Thymus (tissue), 14 donors: ENCODE results near the gene FANCI. TPM values are rescaled to one million over a fixed set of nuclear protein-coding genes. Genes with fewer than 3 reads are reported as not detected.

Experiments
- DNase-seq, 9 donors: peaks; one replicate each; pipeline ENCODE4 v3.0.0-alpha.2; 2013; ENCODE audit warnings: low spot score in 9 of 9, low read depth in 6 of 9, missing footprints in 1 of 9
- H3K27ac ChIP-seq, 2 donors: one replicate each; pipeline ENCODE4 v1.5.1; 2013; ENCODE audit warnings: control low read depth in 1 of 2, low read depth in 1 of 2, low read length in 1 of 2, mild to moderate bottlenecking in 1 of 2, moderate library complexity in 1 of 2
- H3K27me3 ChIP-seq, 2 donors: one replicate each; pipeline ENCODE4 v1.5.1; 2013; ENCODE audit warnings: low read length in 1 of 2; ENCODE audit not compliant: control insufficient read depth in 2 of 2, insufficient read depth in 1 of 2
- H3K36me3 ChIP-seq, 2 donors: one replicate each; pipeline ENCODE4 v1.5.1; 2013; ENCODE audit warnings: low read length in 1 of 2, mild to moderate bottlenecking in 1 of 2, moderate library complexity in 1 of 2; ENCODE audit not compliant: control insufficient read depth in 2 of 2, insufficient read depth in 2 of 2
- H3K4me1 ChIP-seq, 2 donors: one replicate each; pipeline ENCODE4 v1.5.1; 2013; ENCODE audit warnings: low read length in 2 of 2; ENCODE audit not compliant: control insufficient read depth in 2 of 2, insufficient read depth in 2 of 2
- H3K4me3 ChIP-seq, 2 donors: one replicate each; pipeline ENCODE4 v1.5.1; 2013; ENCODE audit warnings: low read length in 2 of 2, control low read depth in 1 of 2, mild to moderate bottlenecking in 1 of 2
- H3K9me3 ChIP-seq, 2 donors: one replicate each; pipeline ENCODE4 v1.5.1; 2013; ENCODE audit warnings: low read length in 1 of 2, mild to moderate bottlenecking in 1 of 2; ENCODE audit not compliant: control insufficient read depth in 2 of 2, insufficient read depth in 1 of 2
- WGBS: extraction: QIAGEN DNeasy Blood & Tissue Kit; methylation state at CpG from one replicate; pipeline ENCODE4 v1.1.7; 2013; 5-methylcytosine and 5-hydroxymethylcytosine counted together
- long read RNA-seq, 10 donors: transcript quantifications; one replicate each; lab custom pipeline, GENCODE V29; 2026
- polyA plus RNA-seq: library from polyadenylated mRNA; stranded (reverse); fragments of 200-250 nt; gene quantifications from one replicate; pipeline ENCODE4 v1.2.3, GENCODE V29; 2013
- total RNA-seq: library from RNA; stranded (reverse); fragments of 120-200 nt; gene quantifications from one replicate; pipeline ENCODE4 v1.2.4, GENCODE V29; 2013
- donor health status: healthy.

FANCI gene
- 55.1 TPM for total RNA-seq
- 6.8 TPM for polyA plus RNA-seq
- long read RNA-seq, donor 1 = 0 reads
- long read RNA-seq, donor 2 = 0 reads
- long read RNA-seq, donor 3, full-length matches to known transcripts = 1 of 7 reads
- long read RNA-seq, donor 3, partial matches to known transcripts = 6 of 7 reads
- long read RNA-seq, donor 3, other reads (novel, unspliced or antisense) = 0 of 7 reads
- long read RNA-seq, donor 4, partial matches to known transcripts = 28 of 33 reads
- long read RNA-seq, donor 4, other reads (novel, unspliced or antisense) = 5 of 33 reads
- long read RNA-seq, donor 5, partial matches to known transcripts = 6 of 6 reads
- long read RNA-seq, donor 5, other reads (novel, unspliced or antisense) = 0 of 6 reads
- long read RNA-seq, donor 6, partial matches to known transcripts = 23 of 24 reads
- long read RNA-seq, donor 6, other reads (novel, unspliced or antisense) = 0 of 24 reads
- long read RNA-seq, donor 7, full-length matches to known transcripts = 2 of 40 reads
- long read RNA-seq, donor 7, partial matches to known transcripts = 38 of 40 reads
- long read RNA-seq, donor 7, other reads (novel, unspliced or antisense) = 0 of 40 reads
- long read RNA-seq, donor 8 = 0 reads
- long read RNA-seq, donor 9, full-length matches to known transcripts = 1 of 17 reads
- long read RNA-seq, donor 9, partial matches to known transcripts = 11 of 17 reads
- long read RNA-seq, donor 9, other reads (novel, unspliced or antisense) = 5 of 17 reads
- long read RNA-seq, donor 10, full-length matches to known transcripts = 5 of 5 reads
- long read RNA-seq, donor 10, partial matches to known transcripts = 0 of 5 reads
- long read RNA-seq, donor 10, other reads (novel, unspliced or antisense) = 0 of 5 reads

DNA sequence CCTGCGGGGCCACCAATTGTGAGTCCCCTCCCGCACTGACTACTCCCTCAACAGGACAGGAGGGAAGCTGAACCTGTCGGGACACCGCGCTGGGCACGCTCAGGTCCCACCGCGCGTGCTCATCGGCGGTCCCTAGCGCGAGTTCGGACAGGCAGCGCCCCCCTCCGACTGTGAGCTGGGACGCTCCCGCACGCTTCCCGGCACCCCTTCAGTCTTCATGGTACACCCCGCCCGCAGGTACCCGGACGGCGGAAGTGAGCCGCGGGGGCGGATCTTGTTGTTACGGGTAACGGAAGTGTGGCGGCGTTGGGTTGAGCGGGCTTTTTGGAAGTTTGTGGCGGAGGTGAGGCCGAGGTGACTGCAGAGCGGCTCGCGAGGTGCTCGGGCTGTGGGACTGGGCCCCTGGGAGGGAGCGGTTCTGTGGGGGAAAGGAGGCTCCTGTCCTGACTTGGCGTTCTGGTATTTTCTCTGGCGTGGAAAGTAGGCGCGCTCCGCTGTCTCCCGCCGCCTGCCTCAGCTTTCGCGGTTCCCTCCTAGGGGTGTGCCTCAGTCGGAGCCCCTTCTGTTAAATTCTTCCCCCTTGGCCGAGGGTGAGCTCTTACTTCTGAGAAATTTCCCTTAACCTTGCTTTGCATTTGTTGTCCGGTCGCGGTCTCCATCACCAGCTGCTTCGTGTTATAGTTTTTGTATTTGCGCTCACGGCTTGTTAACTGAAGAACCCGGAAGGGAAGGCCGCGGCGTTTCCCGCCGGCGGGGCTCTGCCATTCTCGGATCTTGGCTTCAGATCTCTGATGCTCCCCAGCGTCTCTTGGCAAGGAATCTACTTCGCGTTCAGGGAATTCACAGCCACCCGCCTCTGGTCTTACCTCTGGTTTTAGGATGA lies at the start of gene FANCI:
Gene FANCI (plus strand): TSS at position 289 of the 883 bp plus-strand sequence. CDS start 3,669 bp downstream, outside the sequence.
- Histone ChIP-seq H3K4me1 (peaks cover 3 to 16% of the 10 kb centered on the region in 2 donors), H3K4me3 (peak within 1 kb of the TSS; percentile 80 to 90), H3K27ac (peak within 1 kb of the TSS; percentile 21 to 50), H3K9me3 (no peaks in the 10 kb centered on the region), H3K36me3 (peaks cover 0 to 13% of the 10 kb centered on the region in 2 donors), H3K27me3 (peaks cover 0 to 9% of the 10 kb centered on the region in 2 donors)
- under 1% methylated on average over 69 of the region's 69 CpGs for WGBS
- peak; percentile 90 to 97 (median 94) for DNase-seq

DNA sequence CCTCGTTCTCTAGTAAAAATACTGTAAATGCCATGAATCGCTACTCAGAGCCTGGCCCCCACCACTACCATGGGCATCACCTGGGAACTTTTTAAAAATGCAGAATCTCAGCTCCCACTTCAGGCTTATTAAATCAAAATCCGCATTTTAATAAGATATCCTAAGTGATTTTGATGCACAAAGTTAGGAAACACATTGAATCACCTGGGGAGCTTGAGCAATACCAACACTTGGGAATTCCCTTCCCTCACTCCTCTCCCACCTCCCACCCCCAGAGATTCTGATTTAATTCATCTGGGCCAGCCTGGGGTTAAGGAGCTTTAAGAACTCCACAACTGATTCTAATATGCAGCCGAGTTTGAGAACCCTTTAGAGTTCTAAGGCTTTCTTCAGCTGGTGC lies 49.2 kb upstream of the FANCI start:
- no peak for DNase-seq
- no peaks in the 10 kb centered on the region for H3K9me3 ChIP-seq
- H3K27me3 ChIP-seq = no peaks in the 10 kb centered on the region
- H3K27ac ChIP-seq = no peak overlapping the region
- WGBS = 97% methylated on average over 4 of the region's 4 CpGs
- H3K36me3 ChIP-seq = peaks cover 33 to 59% of the 10 kb centered on the region in 2 donors
- H3K4me1 ChIP-seq = peaks cover 0 to 3% of the 10 kb centered on the region in 2 donors
- H3K4me3 ChIP-seq = no peak overlapping the region

DNA sequence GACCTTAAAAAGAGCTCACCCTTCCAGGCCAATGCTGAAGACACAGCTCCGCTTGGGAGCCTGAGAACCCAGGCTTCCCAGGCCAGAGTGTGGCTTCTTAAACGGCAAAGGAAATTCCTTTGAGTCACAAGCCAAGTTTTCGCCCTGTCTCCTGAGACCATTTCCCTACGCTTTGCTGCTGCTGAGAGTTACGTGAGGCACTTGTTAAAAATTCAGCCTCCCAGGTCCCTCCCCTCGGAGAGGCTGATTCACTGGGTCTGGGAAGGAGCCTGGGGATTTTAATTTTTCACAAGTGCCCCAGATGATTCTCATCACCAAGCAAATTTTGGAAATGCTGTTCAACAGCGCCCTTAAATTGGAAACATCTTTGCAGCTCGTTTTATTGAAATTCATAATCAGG lies 47.9 kb upstream of the FANCI start:
- H3K27ac ChIP-seq = no peak overlapping the region
- DNase-seq = no peak
- H3K4me3 ChIP-seq = no peak overlapping the region
- peaks cover 26 to 60% of the 10 kb centered on the region in 2 donors for H3K36me3 ChIP-seq
- no peaks in the 10 kb centered on the region for H3K27me3 ChIP-seq
- WGBS = 94% methylated on average over 8 of the region's 8 CpGs
- H3K9me3 ChIP-seq = no peaks in the 10 kb centered on the region
- peaks cover 0 to 3% of the 10 kb centered on the region in 2 donors for H3K4me1 ChIP-seq

DNA sequence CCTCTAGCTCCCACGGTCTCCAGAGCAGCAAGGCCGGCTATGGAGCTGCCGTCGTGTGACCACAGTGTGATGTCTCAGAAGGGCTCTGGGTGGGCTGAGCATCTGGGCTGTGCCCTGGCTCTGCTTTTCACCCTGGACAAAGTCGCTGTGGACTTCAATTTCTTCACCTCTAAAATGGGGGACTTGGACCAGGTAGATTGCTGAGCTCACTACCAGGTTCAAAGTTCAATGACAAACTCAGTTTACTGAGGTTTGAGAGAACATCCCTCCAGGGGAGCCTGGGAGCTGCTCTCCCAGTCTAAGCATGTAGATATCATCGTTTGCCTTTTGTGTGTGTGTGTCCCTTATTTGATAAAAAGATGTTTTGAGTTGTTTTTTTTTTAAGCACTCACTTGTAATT lies 47.5 kb upstream of the FANCI start:
- Histone ChIP-seq H3K4me1 (peaks cover 0 to 3% of the 10 kb centered on the region in 2 donors), H3K9me3 (no peaks in the 10 kb centered on the region), H3K27me3 (no peaks in the 10 kb centered on the region), H3K36me3 (peaks cover 23 to 59% of the 10 kb centered on the region in 2 donors), H3K4me3 (no peak overlapping the region), H3K27ac (no peak overlapping the region)
- 98% methylated on average over 6 of the region's 6 CpGs for WGBS
- DNase-seq = no peak

DNA sequence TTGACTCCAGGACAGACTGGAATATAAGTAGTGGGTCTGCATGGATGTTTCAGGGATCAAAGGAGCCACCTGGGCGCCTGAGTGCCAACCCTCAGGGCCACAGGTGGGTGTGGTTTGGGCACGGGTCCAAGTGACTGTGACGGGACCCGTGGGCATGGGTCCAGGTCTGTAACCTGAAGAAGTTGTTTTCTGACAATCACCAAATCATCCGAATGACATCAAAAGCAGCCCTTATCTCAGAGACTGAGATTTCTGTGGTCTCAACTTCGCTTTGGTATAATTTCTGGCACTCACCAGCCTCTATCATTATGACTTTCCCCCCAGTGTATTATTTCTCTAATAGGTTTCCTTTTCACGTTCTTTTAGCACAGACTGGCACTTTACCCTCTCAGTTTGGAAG lies 46.8 kb upstream of the FANCI start:
- Histone ChIP-seq H3K4me3 (no peak overlapping the region), H3K27ac (no peak overlapping the region), H3K27me3 (no peaks in the 10 kb centered on the region), H3K36me3 (peaks cover 20 to 58% of the 10 kb centered on the region in 2 donors), H3K9me3 (no peaks in the 10 kb centered on the region), H3K4me1 (peaks cover 0 to 3% of the 10 kb centered on the region in 2 donors)
- WGBS = 50% methylated on average over 7 of the region's 7 CpGs
- no peak for DNase-seq

DNA sequence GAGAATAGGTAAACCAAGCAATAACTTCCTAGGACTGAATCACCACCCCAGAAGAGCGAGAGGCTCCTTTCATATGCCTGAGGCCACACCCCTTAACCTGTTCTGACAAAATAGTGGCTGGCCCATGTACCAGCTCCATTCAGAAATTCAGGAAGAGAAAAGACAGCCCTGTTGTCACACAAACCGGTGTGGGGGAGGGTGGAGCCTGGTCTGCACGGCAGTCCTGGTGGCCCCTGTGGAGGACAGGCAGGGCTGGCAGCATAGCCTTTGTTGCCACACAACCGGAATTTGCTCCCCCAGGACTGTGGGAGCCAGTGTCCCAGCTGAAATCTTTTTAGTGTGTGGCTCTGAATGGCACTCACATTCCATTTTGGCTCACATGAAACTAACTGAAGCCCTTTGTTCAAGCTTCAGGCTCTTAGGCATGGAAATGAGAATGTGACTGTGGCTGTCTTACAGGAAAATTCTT lies 46.2 kb upstream of the FANCI start:
- Histone ChIP-seq H3K27ac (no peak overlapping the region), H3K36me3 (peaks cover 17 to 54% of the 10 kb centered on the region in 2 donors), H3K27me3 (no peaks in the 10 kb centered on the region), H3K9me3 (no peaks in the 10 kb centered on the region), H3K4me3 (no peak overlapping the region), H3K4me1 (peaks cover 0 to 3% of the 10 kb centered on the region in 2 donors)
- no peak for DNase-seq
- 86% methylated on average over 4 of the region's 4 CpGs for WGBS

DNA sequence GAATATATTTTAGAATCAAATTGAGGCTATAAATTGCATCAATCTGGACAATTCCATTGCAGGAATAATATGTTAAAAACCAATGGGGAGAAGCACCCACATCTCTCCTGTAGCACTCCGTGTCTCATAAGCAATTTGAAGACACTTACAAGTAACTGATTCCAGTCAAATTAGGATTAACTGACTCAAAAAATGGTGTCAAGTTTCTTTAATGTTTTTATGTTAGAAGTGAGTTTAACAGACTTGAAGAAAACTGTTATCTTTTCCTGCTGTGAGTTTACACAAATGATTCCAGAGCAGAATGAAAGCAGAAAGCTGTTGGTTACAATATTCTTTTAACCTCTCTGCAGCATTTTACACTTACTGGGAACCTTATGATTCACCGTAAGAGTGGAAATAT lies 45.6 kb upstream of the FANCI start:
- Histone ChIP-seq H3K9me3 (no peaks in the 10 kb centered on the region), H3K4me3 (no peak overlapping the region), H3K36me3 (peaks cover 12 to 48% of the 10 kb centered on the region in 2 donors), H3K27ac (no peak overlapping the region), H3K27me3 (no peaks in the 10 kb centered on the region), H3K4me1 (peaks cover 0 to 3% of the 10 kb centered on the region in 2 donors)
- WGBS = 96% methylated on average over 2 of the region's 2 CpGs
- no peak for DNase-seq

DNA sequence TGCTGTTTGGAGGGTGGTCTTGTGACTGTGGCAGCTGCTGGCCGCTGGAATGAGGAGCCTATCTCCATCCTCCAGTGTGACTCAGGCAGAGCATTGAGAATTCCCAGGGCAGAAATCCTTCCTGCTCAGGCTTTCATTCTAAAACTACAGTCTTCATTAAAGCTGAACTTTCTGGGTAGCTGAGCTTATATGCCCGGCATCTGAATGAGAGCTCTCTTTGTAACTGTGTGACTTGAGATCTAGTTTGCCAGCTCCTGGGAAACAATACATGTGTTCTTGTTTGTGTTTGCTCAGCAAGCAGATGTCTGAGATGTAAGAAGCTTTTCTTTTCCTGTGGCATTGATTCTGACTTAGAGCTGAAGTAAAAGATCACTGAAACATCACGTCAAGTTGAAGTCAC lies 44.8 kb upstream of the FANCI start:
- no peak for DNase-seq

More for the DNA sequence above, 44.8 kb upstream of the FANCI start:
- peaks cover 10 to 44% of the 10 kb centered on the region in 2 donors for H3K36me3 ChIP-seq
- H3K27ac ChIP-seq = no peak overlapping the region
- H3K9me3 ChIP-seq = no peaks in the 10 kb centered on the region
- no peaks in the 10 kb centered on the region for H3K27me3 ChIP-seq
- no peak overlapping the region for H3K4me3 ChIP-seq
- WGBS = 97% methylated on average over 3 of the region's 3 CpGs
- peaks cover 2 to 3% of the 10 kb centered on the region in 2 donors for H3K4me1 ChIP-seq
